ENCODE results near the gene NUDT5. TPM values are rescaled to one million over a fixed set of nuclear protein-coding genes. Genes with fewer than 3 reads are reported as not detected.
A peak's percentile ranks its signal among the peaks of the same experiment; 100 is the strongest.

NUDT5 gene
- total and polyA plus RNA-seq, 8 donors: 47.2 to 64.6 (median 57.8) TPM

DNA sequence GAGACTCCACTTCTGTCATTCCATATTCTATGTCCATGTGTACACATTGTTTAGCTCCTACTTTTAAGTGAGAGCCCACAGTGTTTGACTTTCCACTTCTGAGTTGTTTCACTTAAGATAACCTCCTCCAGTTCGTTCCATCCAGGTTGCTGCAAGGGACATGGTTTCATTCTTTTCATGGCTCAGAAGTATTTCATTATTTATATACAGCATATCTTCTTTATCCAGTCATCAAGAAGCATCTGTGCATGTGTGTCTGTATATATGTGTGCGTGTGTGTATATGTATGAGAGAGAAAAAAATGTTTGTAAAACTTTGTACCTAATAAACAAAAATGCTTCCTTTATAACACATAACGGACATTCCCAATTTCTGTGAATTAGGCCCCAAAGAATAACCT lies 60.1 kb downstream of the NUDT5 start:
- Histone ChIP-seq H3K4me3 (no peak overlapping the region), H3K4me1 (no peaks in the 10 kb centered on the region), H3K36me3 (peaks cover 3 to 26% of the 10 kb centered on the region in 2 donors), H3K27ac (no peak overlapping the region), H3K27me3 (no peaks in the 10 kb centered on the region), H3K9me3 (no peaks in the 10 kb centered on the region)
- intact Hi-C loops (cut with DNase I): no loop called here
- DNase-seq (no peak), ATAC-seq (peak; percentile 60)
- no peak for TF ChIP-seq CTCF (IDR thresholded peaks at IDR 0.05)

DNA sequence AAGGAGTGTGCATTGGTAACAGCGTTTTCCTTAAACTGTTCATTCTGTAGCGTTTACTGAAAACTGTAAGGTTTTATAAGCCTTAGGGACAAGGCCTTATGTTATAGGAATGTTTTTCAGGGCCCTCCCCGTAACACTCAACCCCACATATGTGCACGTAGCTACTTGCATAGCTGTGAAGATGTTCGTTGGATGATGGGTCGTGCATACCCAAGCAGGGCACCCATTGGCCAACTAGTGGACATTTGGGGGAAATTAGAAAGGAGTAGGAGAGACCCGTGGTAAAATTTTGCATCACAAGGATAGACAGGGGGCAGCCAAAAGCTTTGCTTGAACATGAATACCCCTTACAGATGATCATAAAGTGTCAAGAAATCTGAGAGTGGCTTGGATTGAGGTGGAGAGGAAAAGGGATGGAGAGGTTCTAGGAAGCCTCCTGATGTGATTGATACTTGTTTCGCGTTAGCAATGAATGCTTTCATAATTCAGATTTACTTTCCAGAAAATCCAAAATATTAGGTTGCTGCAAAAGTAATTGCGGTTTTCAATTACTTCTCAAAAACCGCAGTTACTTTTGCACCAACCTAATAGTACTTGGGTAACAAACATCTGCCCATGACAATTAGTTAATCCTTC lies 65.3 kb downstream of the NUDT5 start:
- Histone ChIP-seq H3K4me3 (peak overlapping the region; percentile 92 to 99), H3K27me3 (no peaks in the 10 kb centered on the region), H3K36me3 (no peaks in the 10 kb centered on the region), H3K4me1 (peaks cover 0 to 12% of the 10 kb centered on the region in 2 donors), H3K27ac (peak overlapping the region in 1 of 2 donors; percentile 41), H3K9me3 (no peaks in the 10 kb centered on the region)
- intact Hi-C loops (cut with DNase I): no loop called here
- TF ChIP-seq CTCF (IDR thresholded peaks at IDR 0.05): peak in 1 of 2 donors; percentile 14
- ATAC-seq: peak; percentile 22
- peak in 2 of 4 donors; percentile 38 to 44 for DNase-seq

GRCh38 chr10:12129222-12130111 lies 66.2 kb downstream of the NUDT5 start, which contains the start of gene SEC61A2:
SEC61A2 (plus strand) TSS chr10:12129677; CDS start chr10:12129788, 111 bp downstream.
- Histone ChIP-seq H3K36me3 (no peaks in the 10 kb centered on the region), H3K4me3 (peak within 1 kb of the TSS; percentile 92 to 99), H3K27me3 (no peaks in the 10 kb centered on the region), H3K9me3 (no peaks in the 10 kb centered on the region), H3K27ac (peak within 1 kb of the TSS; percentile 89 to 95), H3K4me1 (peaks cover 0 to 12% of the 10 kb centered on the region in 2 donors)
- DNase-seq (peak; percentile 91 to 100 (median 97)), ATAC-seq (peak; percentile 98)
- intact Hi-C loops (cut with DNase I): no loop called here
- no peak for TF ChIP-seq CTCF (IDR thresholded peaks at IDR 0.05)

- Histone ChIP-seq H3K36me3 (peaks cover 0 to 48% of the 10 kb centered on the region in 2 donors), H3K27me3 (no peaks in the 10 kb centered on the region), H3K9me3 (no peaks in the 10 kb centered on the region), H3K27ac (no peak overlapping the region), H3K4me1 (no peaks in the 10 kb centered on the region), H3K4me3 (no peak overlapping the region)
- intact Hi-C loops (cut with DNase I): no loop called here
- TF ChIP-seq CTCF (IDR thresholded peaks at IDR 0.05): no peak
- DNase-seq (no peak), ATAC-seq (no peak)
Observed at GRCh38 chr10:12121673-12122072, 74.0 kb downstream of the NUDT5 start.

Small RNA genes lying within 50 kb of the gene (microRNA-seq; reads per million reads assigned to microRNA genes)
- 0 reads per million in 2 donors for gene MIR548AK

Other genes starting within 250 kb of the NUDT5 start
- gene UPF2, start 153.1 kb downstream of the NUDT5 start, total RNA-seq: 10 to 100 TPM; 14.5 to 18.7 TPM
- 10 to 100 TPM; 29.2 to 44.3 (median 34.9) TPM for gene UPF2, start 153.1 kb downstream of the NUDT5 start, polyA plus RNA-seq (ENCODE audit: insufficient read length in 6 of 6)
- gene DHTKD1, start 126.9 kb downstream of the NUDT5 start, total RNA-seq: 10 to 100 TPM; 17.5 to 26.7 TPM
- gene DHTKD1, start 126.9 kb downstream of the NUDT5 start, polyA plus RNA-seq (ENCODE audit: insufficient read length in 6 of 6): 10 to 100 TPM; 17.9 to 21.1 (median 18.8) TPM
- gene SEC61A2, start 66.2 kb downstream of the NUDT5 start, total RNA-seq: 1 to 10 TPM; 4.8 to 5.5 TPM
- 10 to 100 TPM; 14.1 to 19.9 (median 15.9) TPM for gene SEC61A2, start 66.2 kb downstream of the NUDT5 start, polyA plus RNA-seq (ENCODE audit: insufficient read length in 6 of 6)
- 10 to 100 TPM; 51.9 to 63.6 TPM for gene CDC123, start 297 bp upstream of the NUDT5 start, total RNA-seq
- 10 to 100 TPM; 85.4 to 98.6 (median 93.7) TPM for gene CDC123, start 297 bp upstream of the NUDT5 start, polyA plus RNA-seq (ENCODE audit: insufficient read length in 6 of 6)
- 10 to 100 TPM in 1 of 2 donors, 1 to 10 TPM in 1; 6.2 to 10.8 TPM for gene CAMK1D, start 153.7 kb upstream of the NUDT5 start, total RNA-seq
- gene CAMK1D, start 153.7 kb upstream of the NUDT5 start, polyA plus RNA-seq (ENCODE audit: insufficient read length in 6 of 6): 1 to 10 TPM; 4.4 to 5.4 (median 4.7) TPM

Measured in left lung (tissue), 10 donors.